LNCAP (cell line): Measurements from ENCODE around the gene KATNA1.

Experiments
- TF ChIP-seq, protein P1 (sequence below): fragments of 450-650 bp; IDR thresholded peaks from 2 replicates; pipeline ENCODE4 v1.5.1; 2017; ENCODE audit warnings: mild to moderate bottlenecking

Gene KATNA1

DNA sequence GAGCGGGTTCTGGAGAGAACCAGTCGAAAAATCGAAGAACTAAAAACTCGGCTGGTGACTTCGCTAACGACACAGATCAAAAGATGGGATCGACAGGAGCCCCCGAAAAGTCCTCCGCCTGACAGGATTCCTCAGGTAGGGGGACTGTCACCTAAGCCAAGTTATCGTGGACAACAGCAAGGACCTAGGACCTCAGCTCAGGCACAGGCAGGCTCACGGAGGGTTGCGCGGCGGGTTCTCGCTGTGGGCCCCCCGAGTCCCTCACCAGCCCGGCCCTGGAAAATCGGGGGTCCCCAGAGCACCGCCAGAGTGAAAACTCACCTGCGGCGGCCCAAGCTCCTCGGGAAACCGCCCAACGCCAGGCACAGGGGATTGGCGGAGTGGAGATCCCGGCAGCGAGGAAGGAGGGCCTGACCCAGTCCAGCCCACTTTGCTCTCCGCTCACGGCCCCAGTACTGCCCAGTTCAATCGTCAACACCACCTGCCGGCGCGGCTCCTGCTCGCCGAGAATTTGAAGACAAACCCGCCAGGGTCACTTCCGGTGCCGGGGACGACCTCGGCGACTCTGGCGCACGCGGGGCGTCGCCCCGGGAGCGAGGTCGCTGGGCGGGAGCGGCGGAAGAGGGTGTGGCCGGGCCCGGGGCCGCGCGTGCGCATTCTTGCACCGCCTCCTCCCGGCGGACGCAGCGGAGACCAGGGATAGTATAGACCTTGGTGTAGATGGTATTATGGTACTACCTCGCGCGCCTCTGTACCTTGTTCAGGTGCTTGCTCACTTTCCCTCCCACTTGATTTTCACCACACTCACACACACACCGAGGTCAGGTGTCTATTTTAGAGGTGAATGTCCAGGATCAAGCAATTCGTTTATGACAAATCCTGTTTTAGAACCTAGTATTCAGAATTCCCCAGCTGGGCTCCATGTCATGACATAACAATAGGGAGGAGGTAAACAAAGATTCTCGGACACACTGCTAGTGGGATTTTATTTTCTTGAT is at the start of gene KATNA1:
TSS of gene KATNA1 (minus strand) at position 567 of the 998 bp plus-strand sequence. CDS start 10,167 bp downstream, outside the sequence.
- TF ChIP-seq, protein P1, sequence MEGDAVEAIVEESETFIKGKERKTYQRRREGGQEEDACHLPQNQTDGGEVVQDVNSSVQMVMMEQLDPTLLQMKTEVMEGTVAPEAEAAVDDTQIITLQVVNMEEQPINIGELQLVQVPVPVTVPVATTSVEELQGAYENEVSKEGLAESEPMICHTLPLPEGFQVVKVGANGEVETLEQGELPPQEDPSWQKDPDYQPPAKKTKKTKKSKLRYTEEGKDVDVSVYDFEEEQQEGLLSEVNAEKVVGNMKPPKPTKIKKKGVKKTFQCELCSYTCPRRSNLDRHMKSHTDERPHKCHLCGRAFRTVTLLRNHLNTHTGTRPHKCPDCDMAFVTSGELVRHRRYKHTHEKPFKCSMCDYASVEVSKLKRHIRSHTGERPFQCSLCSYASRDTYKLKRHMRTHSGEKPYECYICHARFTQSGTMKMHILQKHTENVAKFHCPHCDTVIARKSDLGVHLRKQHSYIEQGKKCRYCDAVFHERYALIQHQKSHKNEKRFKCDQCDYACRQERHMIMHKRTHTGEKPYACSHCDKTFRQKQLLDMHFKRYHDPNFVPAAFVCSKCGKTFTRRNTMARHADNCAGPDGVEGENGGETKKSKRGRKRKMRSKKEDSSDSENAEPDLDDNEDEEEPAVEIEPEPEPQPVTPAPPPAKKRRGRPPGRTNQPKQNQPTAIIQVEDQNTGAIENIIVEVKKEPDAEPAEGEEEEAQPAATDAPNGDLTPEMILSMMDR, result no peak

- TF ChIP-seq, protein P1, result no peak
Observed at GRCh38 chr6:149698175-149698574, 49.7 kb upstream of the KATNA1 start.

GRCh38 chr6:149696901-149697300 is 48.4 kb upstream of the KATNA1 start:
- TF ChIP-seq, protein P1, result no peak

DNA sequence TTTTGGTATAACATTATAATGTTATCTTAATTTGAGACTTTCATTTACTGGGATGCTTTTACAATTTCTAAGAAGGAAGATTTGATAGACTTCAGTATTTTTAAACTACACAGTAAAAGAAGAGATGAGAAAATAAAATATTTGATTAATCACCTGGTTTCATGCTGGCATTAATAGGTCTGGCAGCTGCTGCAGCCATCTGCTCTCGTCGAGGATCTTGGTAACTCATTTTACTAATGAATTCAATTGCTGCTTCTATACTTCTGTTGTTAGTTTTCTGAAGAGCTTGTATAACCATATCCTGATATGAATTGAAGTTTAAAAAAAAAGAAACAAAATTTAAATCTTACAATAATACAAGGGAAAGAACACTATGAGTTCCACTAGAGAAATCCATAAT is 46.4 kb upstream of the KATNA1 start:
- TF ChIP-seq, protein P1, result no peak

GRCh38 chr6:149691201-149691600 is 42.7 kb upstream of the KATNA1 start:
- TF ChIP-seq, protein P1, result no peak

- TF ChIP-seq, protein P1, result no peak
Observed at GRCh38 chr6:149686230-149686629, 37.7 kb upstream of the KATNA1 start.

- TF ChIP-seq, protein P1, result no peak
Observed at GRCh38 chr6:149683256-149683859, 34.8 kb upstream of the KATNA1 start.
